Measurements from ENCODE around the gene DENND2D. TPM values are rescaled to one million over a fixed set of nuclear protein-coding genes. Genes with fewer than 3 reads are reported as not detected.

Gene DENND2D
- total RNA-seq, 1 donor from 2014 or later: 205 TPM

GRCh38 chr1:111147948-111148347, 52.5 kb downstream of the DENND2D start:
- Mint-ChIP-seq H3K4me1 (ENCODE audit: low read depth) (peaks cover 69% of the 10 kb centered on the region), H3K27ac (no peak overlapping the region), H3K27me3 (ENCODE audit: insufficient read depth) (no peaks in the 10 kb centered on the region), H3K4me3 (no peak overlapping the region), H3K9me3 (no peaks in the 10 kb centered on the region), H3K36me3 (ENCODE audit: low read depth) (peaks cover 47% of the 10 kb centered on the region)
- DNase-seq (ENCODE audit: low spot score): no peak
- intact Hi-C loops (cut with micrococcal nuclease): loop anchor here (10.0 kb wide), 1 partner anchor 273 kb away; the partner anchor contains the start of gene CD53

GRCh38 chr1:111145963-111146768, 54.3 kb downstream of the DENND2D start:
- Mint-ChIP-seq H3K27me3 (ENCODE audit: insufficient read depth) (no peaks in the 10 kb centered on the region), H3K27ac (peak overlapping the region; percentile 88), H3K9me3 (no peaks in the 10 kb centered on the region), H3K36me3 (ENCODE audit: low read depth) (peaks cover 32% of the 10 kb centered on the region), H3K4me1 (ENCODE audit: low read depth) (peaks cover 68% of the 10 kb centered on the region), H3K4me3 (no peak overlapping the region)
- DNase-seq (ENCODE audit: low spot score): no peak
- intact Hi-C loops (cut with micrococcal nuclease): loop anchor here (10.0 kb wide), 1 partner anchor 271 kb away; the partner anchor contains the start of gene CD53

GRCh38 chr1:111145542-111145941, 54.9 kb downstream of the DENND2D start:
- DNase-seq (ENCODE audit: low spot score): no peak
- peaks cover 31% of the 10 kb centered on the region for H3K36me3 Mint-ChIP-seq (ENCODE audit: low read depth)
- intact Hi-C loops (cut with micrococcal nuclease): loop anchor here (10.0 kb wide), 1 partner anchor 271 kb away; the partner anchor contains the start of gene CD53
- no peak overlapping the region for H3K4me3 Mint-ChIP-seq
- H3K9me3 Mint-ChIP-seq: no peaks in the 10 kb centered on the region
- H3K27ac Mint-ChIP-seq: peak overlapping the region; percentile 6
- H3K4me1 Mint-ChIP-seq (ENCODE audit: low read depth): peaks cover 69% of the 10 kb centered on the region
- no peaks in the 10 kb centered on the region for H3K27me3 Mint-ChIP-seq (ENCODE audit: insufficient read depth)

GRCh38 chr1:111142356-111142975, 58.0 kb downstream of the DENND2D start:
- DNase-seq (ENCODE audit: low spot score): no peak
- no peak overlapping the region for H3K4me3 Mint-ChIP-seq
- H3K27me3 Mint-ChIP-seq (ENCODE audit: insufficient read depth): no peaks in the 10 kb centered on the region
- peaks cover 57% of the 10 kb centered on the region for H3K4me1 Mint-ChIP-seq (ENCODE audit: low read depth)
- H3K36me3 Mint-ChIP-seq (ENCODE audit: low read depth): peaks cover 21% of the 10 kb centered on the region
- no peaks in the 10 kb centered on the region for H3K9me3 Mint-ChIP-seq
- intact Hi-C loops (cut with micrococcal nuclease): loop anchor here (5.0 to 10.0 kb wide), 4 partner anchors 260 to 615 kb away; partner anchors contain the start of genes CD53, DDX20 and KCNA3
- no peak overlapping the region for H3K27ac Mint-ChIP-seq

- DNase-seq (ENCODE audit: low spot score): no peak
- no peaks in the 10 kb centered on the region for H3K9me3 Mint-ChIP-seq
- intact Hi-C loops (cut with micrococcal nuclease): loop anchor here (2.0 to 10.0 kb wide), 6 partner anchors 81 to 616 kb away; partner anchors contain the start of genes CD53, DDX20, KCNA3 and RAP1A
- no peak overlapping the region for H3K27ac Mint-ChIP-seq
- H3K4me1 Mint-ChIP-seq (ENCODE audit: low read depth): peaks cover 50% of the 10 kb centered on the region
- H3K36me3 Mint-ChIP-seq (ENCODE audit: low read depth): peaks cover 23% of the 10 kb centered on the region
- peak overlapping the region; percentile 100 for H3K4me3 Mint-ChIP-seq
- no peaks in the 10 kb centered on the region for H3K27me3 Mint-ChIP-seq (ENCODE audit: insufficient read depth)
Observed at GRCh38 chr1:111141245-111142220, 58.9 kb downstream of the DENND2D start.

- Mint-ChIP-seq H3K36me3 (ENCODE audit: low read depth) (peaks cover 23% of the 10 kb centered on the region), H3K4me3 (peak overlapping the region; percentile 100), H3K27me3 (ENCODE audit: insufficient read depth) (no peaks in the 10 kb centered on the region), H3K4me1 (ENCODE audit: low read depth) (peaks cover 41% of the 10 kb centered on the region), H3K27ac (peak overlapping the region; percentile 16), H3K9me3 (no peaks in the 10 kb centered on the region)
- no peak for DNase-seq (ENCODE audit: low spot score)
- intact Hi-C loops (cut with micrococcal nuclease): loop anchor here (1.0 to 10.0 kb wide), 8 partner anchors 60 to 617 kb away; partner anchors contain the start of genes ATP5PB, CD53, DDX20 and DENND2D
Observed at GRCh38 chr1:111140680-111140967, 59.8 kb downstream of the DENND2D start.

GRCh38 chr1:111139956-111140679, 60.3 kb downstream of the DENND2D start, which contains the start of the genes CEPT1 and DRAM2:
CEPT1 (plus strand) TSS chr1:111140223; CDS start chr1:111147715, 7,492 bp downstream.
DRAM2 (minus strand) TSS chr1:111140093; CDS start chr1:111131554, 8,539 bp downstream.
- intact Hi-C loops (cut with micrococcal nuclease): loop anchor here (1.0 to 10.0 kb wide), 9 partner anchors 60 to 617 kb away; partner anchors contain the start of genes ATP5PB, CD53, DDX20 and DENND2D
- DNase-seq (ENCODE audit: low spot score): peak; percentile 89
- H3K4me1 Mint-ChIP-seq (ENCODE audit: low read depth): peaks cover 40% of the 10 kb centered on the region
- peak within 1 kb of the TSS; percentile 100 for H3K27ac Mint-ChIP-seq
- no peaks in the 10 kb centered on the region for H3K27me3 Mint-ChIP-seq (ENCODE audit: insufficient read depth)
- peaks cover 29% of the 10 kb centered on the region for H3K36me3 Mint-ChIP-seq (ENCODE audit: low read depth)
- H3K4me3 Mint-ChIP-seq: peak within 1 kb of the TSS; percentile 100
- no peaks in the 10 kb centered on the region for H3K9me3 Mint-ChIP-seq

GRCh38 chr1:111139324-111139955, 61.0 kb downstream of the DENND2D start:
- Mint-ChIP-seq H3K9me3 (no peaks in the 10 kb centered on the region), H3K27ac (peak overlapping the region; percentile 100), H3K4me3 (peak overlapping the region; percentile 100), H3K36me3 (ENCODE audit: low read depth) (peaks cover 33% of the 10 kb centered on the region), H3K27me3 (ENCODE audit: insufficient read depth) (no peaks in the 10 kb centered on the region), H3K4me1 (ENCODE audit: low read depth) (peaks cover 39% of the 10 kb centered on the region)
- intact Hi-C loops (cut with micrococcal nuclease): loop anchor here (2.0 kb wide), 1 partner anchor 77 kb away; no protein-coding TSS in a partner anchor
- DNase-seq (ENCODE audit: low spot score): peak; percentile 27

Other genes starting within 250 kb of the DENND2D start
- gene LRIF1, start 236.7 kb downstream of the DENND2D start, total RNA-seq: 13.8 and 14.8 TPM in 2 replicates
- 24.0 and 26.6 TPM in 2 replicates for gene DRAM2, start 60.6 kb downstream of the DENND2D start, total RNA-seq
- 32.5 and 37.3 TPM in 2 replicates for gene CEPT1, start 60.4 kb downstream of the DENND2D start, total RNA-seq
- gene CHI3L2, start 27.1 kb upstream of the DENND2D start, total RNA-seq: 2.8 and 4.0 TPM in 2 replicates
- gene CHIA, start 90.2 kb upstream of the DENND2D start, total RNA-seq: not detected in 2 replicates
- 0.49 TPM in 2 replicates for gene OVGP1, start 227.1 kb upstream of the DENND2D start, total RNA-seq
- gene WDR77, start 248.6 kb upstream of the DENND2D start, total RNA-seq: 61.3 and 62.5 TPM in 2 replicates
- 280 and 282 TPM in 2 replicates for gene ATP5PB, start 248.8 kb upstream of the DENND2D start, total RNA-seq